HL-60 (cell line): ENCODE measurements around the gene RELCH.

Experiments used
- DNase-seq, 2 experiments: peaks; one replicate each; pipeline ENCODE4 v3.0.0-alpha.2; 2010 to 2020; ENCODE audit warnings: low read depth in 1 of 2, low spot score in 1 of 2
- H3K27ac ChIP-seq: fragments of 250-450 bp; sonication (Bioruptor Pico); replicated peaks from 2 replicates; pipeline ENCODE4 v1.5.1; 2020; ENCODE audit warnings: mild to moderate bottlenecking, moderate library complexity
- H3K27me3 ChIP-seq: fragments of 250-450 bp; sonication (Bioruptor Pico); 2 replicates; pipeline ENCODE4 v1.5.1; 2021; ENCODE audit warnings: mild to moderate bottlenecking, moderate library complexity; ENCODE audit not compliant: insufficient read depth, poor library complexity, severe bottlenecking
- H3K4me3 ChIP-seq: replicated peaks from 2 replicates; pipeline ENCODE4 v1.5.1; 2011; ENCODE audit warnings: mild to moderate bottlenecking, control low read depth, low read length; ENCODE audit not compliant: insufficient read depth
- CTCF ChIP-seq: IDR thresholded peaks from one replicate; pipeline ENCODE4 v1.5.1; 2011; ENCODE audit warnings: low read length, control low read depth, inconsistent platforms; ENCODE audit not compliant: insufficient read depth
- GABPA ChIP-seq: IDR thresholded peaks from 2 replicates; pipeline ENCODE4 v1.6.1; 2012; ENCODE audit warnings: low read depth
- POLR2AphosphoS5 ChIP-seq: IDR thresholded peaks from 2 replicates; pipeline ENCODE4 v1.6.1; 2012; ENCODE audit warnings: low read depth
- REST ChIP-seq: IDR thresholded peaks from 2 replicates; pipeline ENCODE4 v1.6.1; 2012; ENCODE audit warnings: low read depth; ENCODE audit not compliant: insufficient replicate concordance
- SPI1 ChIP-seq: IDR thresholded peaks from 2 replicates; pipeline ENCODE4 v1.6.1; 2012; ENCODE audit warnings: low read depth, mild to moderate bottlenecking, borderline replicate concordance

RELCH gene

GRCh38 chr18:62301322-62301721 lies 114.3 kb downstream of the RELCH start:
- no peak for TF ChIP-seq CTCF
- no peak for TF ChIP-seq GABPA
- TF ChIP-seq SPI1, result no peak
- no peak for TF ChIP-seq REST
- no peak for TF ChIP-seq POLR2AphosphoS5
- Histone ChIP-seq H3K4me3 (no peak overlapping the region), H3K27ac (no peak overlapping the region), H3K27me3 (no peaks in the 10 kb centered on the region)
- no peak for DNase-seq

- no peak overlapping the region for H3K4me3 ChIP-seq
- DNase-seq, result no peak
- no peaks in the 10 kb centered on the region for H3K27me3 ChIP-seq
- no peak overlapping the region for H3K27ac ChIP-seq
- TF ChIP-seq REST, result no peak
- no peak for TF ChIP-seq SPI1
- no peak for TF ChIP-seq POLR2AphosphoS5
- TF ChIP-seq GABPA, result no peak
- no peak for TF ChIP-seq CTCF
These were observed 125.8 kb downstream of the RELCH start for GRCh38 chr18:62312851-62313250.

GRCh38 chr18:62318228-62319180 lies 131.4 kb downstream of the RELCH start:
- Histone ChIP-seq H3K27me3 (peaks cover 5% of the 10 kb centered on the region), H3K4me3 (no peak overlapping the region), H3K27ac (no peak overlapping the region)
- no peak for DNase-seq
- TF ChIP-seq REST, result no peak
- no peak for TF ChIP-seq GABPA
- TF ChIP-seq CTCF, result no peak
- TF ChIP-seq SPI1, result no peak
- no peak for TF ChIP-seq POLR2AphosphoS5
